DMS153 treated with DMSO at 0.1 percent for 48 hours (cell line): ENCODE data around the gene SYT15B.
"Not testable (repeated sequence)": the region's sequence is repeated elsewhere in the genome, so short reads cannot be mapped to it uniquely, and the experiment has no call there.

Experiments used
- DNase-seq: peaks from one replicate; lab custom pipeline; 2025; ENCODE audit not compliant: unreplicated experiment; lab: John Stamatoyannopoulos, UW

SYT15B gene

GRCh38 chr10:47730911-47731310 lies 32.5 kb downstream of the SYT15B start:
- DNase-seq, result not testable (repeated sequence)

GRCh38 chr10:47725740-47726139 lies 37.7 kb downstream of the SYT15B start:
- not testable (repeated sequence) for DNase-seq

GRCh38 chr10:47725047-47725446 lies 38.3 kb downstream of the SYT15B start:
- DNase-seq, result not testable (repeated sequence)

- not testable (repeated sequence) for DNase-seq
Measured at GRCh38 chr10:47724119-47724518, 39.3 kb downstream of the SYT15B start.

- not testable (repeated sequence) for DNase-seq
Measured at GRCh38 chr10:47723362-47723761, 40.0 kb downstream of the SYT15B start.

GRCh38 chr10:47717011-47717769 lies 46.2 kb downstream of the SYT15B start:
- DNase-seq, result not testable (repeated sequence)
